Measurements from ENCODE around the gene GAB2.

Gene GAB2

DNA sequence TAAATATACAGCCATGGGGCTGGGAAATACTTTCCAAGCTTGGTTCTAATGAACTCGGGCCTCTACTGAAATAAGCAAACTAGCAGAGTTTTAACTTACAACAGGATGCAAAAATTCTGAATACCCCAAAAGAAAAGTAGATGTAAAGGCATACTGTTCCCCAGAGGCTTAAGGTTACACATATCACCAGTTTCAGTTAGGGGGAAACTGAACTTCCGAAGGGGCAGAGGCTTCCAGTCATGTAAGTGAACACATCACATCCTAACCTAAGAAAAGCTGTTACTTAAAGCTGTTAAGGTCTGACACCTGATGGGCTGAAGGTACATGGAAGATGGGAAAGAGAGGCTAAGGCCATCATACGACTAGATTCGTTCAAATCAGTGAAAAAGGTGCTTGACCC lies 2.3 kb downstream of the GAB2 start:
- DNase-seq (ENCODE audit: low spot score) = no peak
- TF ChIP-seq, protein P1, sequence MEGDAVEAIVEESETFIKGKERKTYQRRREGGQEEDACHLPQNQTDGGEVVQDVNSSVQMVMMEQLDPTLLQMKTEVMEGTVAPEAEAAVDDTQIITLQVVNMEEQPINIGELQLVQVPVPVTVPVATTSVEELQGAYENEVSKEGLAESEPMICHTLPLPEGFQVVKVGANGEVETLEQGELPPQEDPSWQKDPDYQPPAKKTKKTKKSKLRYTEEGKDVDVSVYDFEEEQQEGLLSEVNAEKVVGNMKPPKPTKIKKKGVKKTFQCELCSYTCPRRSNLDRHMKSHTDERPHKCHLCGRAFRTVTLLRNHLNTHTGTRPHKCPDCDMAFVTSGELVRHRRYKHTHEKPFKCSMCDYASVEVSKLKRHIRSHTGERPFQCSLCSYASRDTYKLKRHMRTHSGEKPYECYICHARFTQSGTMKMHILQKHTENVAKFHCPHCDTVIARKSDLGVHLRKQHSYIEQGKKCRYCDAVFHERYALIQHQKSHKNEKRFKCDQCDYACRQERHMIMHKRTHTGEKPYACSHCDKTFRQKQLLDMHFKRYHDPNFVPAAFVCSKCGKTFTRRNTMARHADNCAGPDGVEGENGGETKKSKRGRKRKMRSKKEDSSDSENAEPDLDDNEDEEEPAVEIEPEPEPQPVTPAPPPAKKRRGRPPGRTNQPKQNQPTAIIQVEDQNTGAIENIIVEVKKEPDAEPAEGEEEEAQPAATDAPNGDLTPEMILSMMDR (IDR thresholded peaks at IDR 0.05) = no peak
- H3K4me3 ChIP-seq = no peak overlapping the region
- peak overlapping the region; percentile 32 to 61 for H3K27ac ChIP-seq

DNA sequence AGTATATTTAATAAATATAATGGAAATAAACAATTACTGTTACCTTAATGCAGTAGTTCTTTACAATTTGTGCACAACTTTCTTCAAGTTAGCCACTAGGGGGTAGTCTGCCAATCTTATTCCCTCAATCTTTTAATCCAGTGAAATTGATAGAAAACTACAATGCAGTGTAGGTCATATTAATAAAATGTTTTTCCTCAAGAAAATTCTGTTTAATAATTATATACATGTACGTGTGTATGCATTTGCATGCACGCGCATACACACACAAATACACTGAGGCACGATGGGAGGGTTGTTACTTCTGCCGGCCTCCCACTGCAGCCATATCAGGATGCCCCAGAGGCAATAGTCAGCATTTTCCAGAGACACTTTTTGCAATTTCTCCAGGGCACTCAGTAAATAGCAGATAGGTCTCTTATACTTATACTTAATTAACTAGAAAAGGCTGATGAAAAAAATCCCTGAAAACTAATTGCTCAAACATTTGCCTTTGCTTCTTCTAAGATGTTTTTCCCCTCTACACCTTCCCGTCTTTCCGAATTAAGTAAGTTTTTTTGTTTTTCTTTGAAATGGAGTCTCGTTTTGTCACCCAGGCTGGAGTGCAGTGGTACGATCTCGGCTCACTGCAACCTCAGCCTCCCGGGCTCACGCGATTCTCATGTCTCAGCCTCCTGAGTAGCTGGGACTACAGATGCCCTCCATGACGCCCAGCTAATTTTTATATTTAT lies 3.1 kb downstream of the GAB2 start:
- no peak for DNase-seq (ENCODE audit: low spot score)
- TF ChIP-seq, protein P1 (IDR thresholded peaks at IDR 0.05) = peak; percentile 58
- no peak overlapping the region for H3K4me3 ChIP-seq
- H3K27ac ChIP-seq = peak overlapping the region in 1 of 2 donors; percentile 61

DNA sequence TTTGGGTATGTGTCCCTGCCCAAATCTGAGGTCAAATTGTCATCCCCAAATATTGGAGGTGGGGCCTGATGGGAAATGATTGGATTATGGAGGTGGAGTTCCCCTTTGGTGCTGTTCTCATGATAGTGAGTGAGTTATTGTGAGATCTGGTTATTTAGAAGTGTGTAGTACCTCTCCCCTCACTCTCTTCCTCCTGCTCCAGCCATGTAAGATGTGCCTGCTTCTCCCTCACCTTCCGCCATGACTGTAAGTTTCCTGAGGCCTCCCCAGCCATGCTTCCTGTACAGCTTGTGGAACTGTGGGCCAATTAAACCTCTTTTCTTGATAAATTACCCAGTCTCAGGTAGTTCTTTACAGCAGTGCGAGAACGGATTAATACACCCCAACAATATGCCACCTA lies 9.0 kb downstream of the GAB2 start:
- DNase-seq (ENCODE audit: low spot score) = no peak
- H3K4me3 ChIP-seq = no peak overlapping the region
- TF ChIP-seq, protein P1 (IDR thresholded peaks at IDR 0.05) = no peak
- H3K27ac ChIP-seq = no peak overlapping the region

DNA sequence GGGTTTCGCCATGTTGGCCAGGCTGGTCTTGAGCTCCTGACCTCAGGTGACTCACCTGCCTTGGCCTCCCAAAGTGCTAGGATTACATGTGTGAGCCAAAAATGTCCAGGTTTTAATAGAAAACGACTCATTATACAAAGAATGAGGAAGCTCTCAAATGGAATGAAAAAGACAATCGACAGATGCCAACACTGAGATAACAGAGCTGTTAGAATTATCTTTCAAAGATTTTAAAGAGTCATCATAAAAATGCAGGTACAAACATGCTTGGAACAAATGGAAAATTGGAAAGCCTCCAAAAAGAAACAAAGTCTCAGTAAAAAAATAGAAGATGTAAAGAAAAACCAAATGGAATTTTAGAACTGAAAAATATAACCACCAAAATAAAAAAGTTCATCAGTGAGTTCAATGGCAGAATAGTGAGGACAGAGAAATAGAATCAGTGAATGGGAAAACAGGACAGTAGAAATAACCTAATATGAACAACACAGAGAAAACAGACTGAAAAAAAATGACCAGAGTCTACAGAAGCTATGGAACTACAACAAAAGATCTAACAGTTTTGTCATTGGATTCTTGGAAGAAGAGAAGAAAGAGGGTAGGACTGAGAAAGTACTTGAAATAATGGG lies 10.9 kb downstream of the GAB2 start:
- DNase-seq (ENCODE audit: low spot score) = no peak
- Histone ChIP-seq H3K4me3 (no peak overlapping the region), H3K27ac (no peak overlapping the region)
- TF ChIP-seq, protein P1 (IDR thresholded peaks at IDR 0.05) = no peak

DNA sequence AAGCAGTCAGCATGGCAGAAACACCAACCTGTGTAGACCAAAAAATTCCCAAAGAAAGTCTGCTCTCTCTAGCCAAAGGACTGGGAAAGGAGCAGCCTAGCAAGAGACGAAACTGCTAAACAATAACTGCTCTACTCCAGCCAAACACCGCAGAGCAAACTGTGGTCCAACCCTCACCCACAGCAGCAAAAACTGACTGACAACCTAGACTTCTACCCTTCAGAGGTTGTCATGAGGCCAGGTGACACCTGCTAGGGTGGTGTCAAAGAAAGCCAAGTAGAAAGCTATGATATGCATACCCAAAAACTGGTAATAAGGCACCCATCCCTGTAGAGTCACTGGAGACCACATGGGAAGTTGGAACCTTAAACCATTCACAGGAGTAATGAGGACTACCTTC lies 11.8 kb downstream of the GAB2 start:
- H3K27ac ChIP-seq = no peak overlapping the region
- DNase-seq (ENCODE audit: low spot score) = no peak
- no peak overlapping the region for H3K4me3 ChIP-seq
- TF ChIP-seq, protein P1 (IDR thresholded peaks at IDR 0.05) = no peak

DNA sequence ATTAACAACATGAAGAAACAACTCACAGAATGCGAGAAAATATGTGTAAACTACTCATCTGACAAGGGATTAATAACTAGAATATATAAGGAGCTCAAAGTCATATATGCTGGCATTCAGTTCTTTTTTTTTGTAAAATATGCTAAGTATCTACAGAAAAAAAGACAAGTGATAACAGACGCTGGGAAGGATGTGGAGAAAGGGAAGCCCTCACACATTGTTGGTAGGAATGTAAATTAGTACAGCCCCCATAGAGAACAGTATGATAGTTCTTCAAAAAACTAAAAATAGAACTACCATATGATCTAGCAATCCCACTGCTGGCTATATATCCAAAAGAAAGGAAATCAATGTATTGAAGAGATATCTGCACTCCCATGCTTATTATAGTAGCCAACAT lies 13.8 kb downstream of the GAB2 start:
- Histone ChIP-seq H3K27ac (no peak overlapping the region), H3K4me3 (no peak overlapping the region)
- DNase-seq (ENCODE audit: low spot score) = no peak
- TF ChIP-seq, protein P1 (IDR thresholded peaks at IDR 0.05) = no peak

DNA sequence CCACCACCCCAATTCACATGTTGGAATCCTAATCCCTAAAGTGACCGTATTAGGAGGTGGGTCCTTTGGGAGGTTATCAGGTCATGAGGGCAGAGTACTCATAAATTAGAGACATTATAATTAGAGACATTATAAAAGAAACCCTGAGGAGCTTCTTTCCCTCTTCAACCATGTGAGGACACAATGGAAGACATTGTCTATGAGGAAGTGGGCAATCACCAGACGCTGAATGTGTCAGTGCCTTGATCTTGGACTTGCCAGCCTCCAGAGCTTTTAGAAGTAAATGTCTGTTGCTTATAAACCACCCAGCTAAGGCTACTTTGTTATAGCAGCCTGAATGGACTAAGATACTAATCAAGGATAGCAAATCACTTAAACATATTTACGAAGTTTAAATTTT lies 14.8 kb downstream of the GAB2 start:
- TF ChIP-seq, protein P1 (IDR thresholded peaks at IDR 0.05) = no peak
- Histone ChIP-seq H3K4me3 (no peak overlapping the region), H3K27ac (no peak overlapping the region)
- no peak for DNase-seq (ENCODE audit: low spot score)

Measured in coronary artery (tissue), 2 donors.